WTC11 (cell line): ENCODE results near the gene UTP11. TPM values are rescaled to one million over a fixed set of nuclear protein-coding genes. Genes with fewer than 3 reads are reported as not detected.

Source experiments
- ATAC-seq: fragments of 200-7000 bp; cut with Tn5 transposase; 2 replicates; pipeline ENCODE4 v1.10.0; 2021; ENCODE audit warnings: mild to moderate bottlenecking, moderate library complexity
- CTCF ChIA-PET: fragments of 300-600 bp; sonication (Branson Sonifier 250); formaldehyde crosslinking; loops from one replicate; lab custom pipeline; 2021; ENCODE audit warnings: antibody characterized with exemption; lab: Charles Lee
- POLR2A ChIA-PET: fragments of 350-600 bp; sonication (Branson Sonifier 250); formaldehyde crosslinking; loops from one replicate; lab custom pipeline; 2021; ENCODE audit warnings: antibody characterized with exemption; lab: Charles Lee
- DNase-seq: peaks from one replicate; pipeline ENCODE4 v3.0.0; 2021; ENCODE audit warnings: low spot score
- H3K27ac Mint-ChIP-seq: 2 replicates; pipeline ENCODE4 v1.8.0; 2021; ENCODE audit warnings: mixed read lengths
- H3K27me3 Mint-ChIP-seq: 2 replicates; pipeline ENCODE4 v1.8.0; 2021; ENCODE audit warnings: low read depth, mild to moderate bottlenecking, moderate library complexity, mixed read lengths
- H3K36me3 Mint-ChIP-seq: 2 replicates; pipeline ENCODE4 v1.8.0; 2021; ENCODE audit warnings: mixed read lengths
- H3K4me1 Mint-ChIP-seq: 2 replicates; pipeline ENCODE4 v1.8.0; 2022; ENCODE audit warnings: mixed read lengths
- H3K4me3 Mint-ChIP-seq: 2 replicates; pipeline ENCODE4 v1.8.0; 2021; ENCODE audit warnings: mild to moderate bottlenecking, moderate library complexity, mixed read lengths
- H3K9me3 Mint-ChIP-seq: 2 replicates; pipeline ENCODE4 v1.8.0; 2021; ENCODE audit warnings: mixed read lengths
- CREM ChIP-seq: sonication (generic); formaldehyde crosslinking; IDR thresholded peaks from 2 replicates; pipeline ENCODE4 v1.8.1; 2022; ENCODE audit warnings: mild to moderate bottlenecking, missing genetic modification reagents, moderate library complexity
- FOXK1 ChIP-seq: sonication (generic); formaldehyde crosslinking; IDR thresholded peaks from 2 replicates; pipeline ENCODE4 v1.8.0; 2022; ENCODE audit warnings: mild to moderate bottlenecking, moderate library complexity, missing genetic modification reagents
- GABPB1 ChIP-seq: sonication (generic); formaldehyde crosslinking; IDR thresholded peaks from 2 replicates; pipeline ENCODE4 v1.8.1; 2023; ENCODE audit warnings: mild to moderate bottlenecking, missing genetic modification reagents
- GRHL2 ChIP-seq: fragments of 250-450 bp; sonication (Bioruptor Pico); IDR thresholded peaks from 2 replicates; pipeline ENCODE4 v1.8.0; 2022; ENCODE audit warnings: mild to moderate bottlenecking, moderate library complexity; ENCODE audit not compliant: insufficient replicate concordance, severe bottlenecking
- PRRX2 ChIP-seq: fragments of 250-450 bp; sonication (Bioruptor Pico); IDR thresholded peaks from 2 replicates; pipeline ENCODE4 v1.8.0; 2021; ENCODE audit warnings: mild to moderate bottlenecking
- SMAD3 ChIP-seq: sonication (generic); formaldehyde crosslinking; IDR thresholded peaks from 2 replicates; pipeline ENCODE4 v1.8.0; 2022; ENCODE audit warnings: missing genetic modification reagents, mild to moderate bottlenecking, borderline replicate concordance
- SP1 ChIP-seq: sonication (generic); formaldehyde crosslinking; conservative IDR thresholded peaks from 2 replicates; pipeline ENCODE4 v1.8.1; 2022; ENCODE audit warnings: missing genetic modification reagents
- TP53 ChIP-seq: sonication (generic); formaldehyde crosslinking; IDR thresholded peaks from 2 replicates; pipeline ENCODE4 v1.8.1; 2023; ENCODE audit warnings: mild to moderate bottlenecking, missing genetic modification reagents
- ZNF423 ChIP-seq: fragments of 250-450 bp; sonication (Bioruptor Pico); IDR thresholded peaks from 2 replicates; pipeline ENCODE4 v2.1.2; 2022; ENCODE audit warnings: mild to moderate bottlenecking, moderate library complexity
- ZNF671 ChIP-seq: fragments of 250-450 bp; sonication (Bioruptor Pico); IDR thresholded peaks from 2 replicates; pipeline ENCODE4 v1.8.0; 2021; ENCODE audit warnings: mild to moderate bottlenecking
- total RNA-seq: library from RNA; stranded (reverse); gene quantifications from 3 replicates; pipeline ENCODE4 v1.2.3, GENCODE V29; 2021
- TF ChIP-seq, protein P1 (sequence below): sonication (generic); formaldehyde crosslinking; IDR thresholded peaks from 2 replicates; pipeline ENCODE4 v1.8.0; 2022; ENCODE audit warnings: mild to moderate bottlenecking, missing genetic modification reagents
- TF ChIP-seq, protein P2 (sequence below): fragments of 250-450 bp; sonication (Bioruptor Pico); IDR thresholded peaks from 2 replicates; pipeline ENCODE4 v1.9.0; 2021; ENCODE audit warnings: mild to moderate bottlenecking
- TF ChIP-seq, protein P3 (sequence below): sonication (generic); formaldehyde crosslinking; IDR thresholded peaks from 2 replicates; pipeline ENCODE4 v1.8.1; 2023; ENCODE audit warnings: mild to moderate bottlenecking, missing genetic modification reagents, borderline replicate concordance
- TF ChIP-seq, protein P4 (sequence below): sonication (generic); formaldehyde crosslinking; IDR thresholded peaks from 2 replicates; pipeline ENCODE4 v1.8.0; 2022; ENCODE audit warnings: missing genetic modification reagents
- TF ChIP-seq, protein P5 (sequence below): sonication (generic); formaldehyde crosslinking; IDR thresholded peaks from 2 replicates; pipeline ENCODE4 v1.8.0; 2023; ENCODE audit warnings: mild to moderate bottlenecking, missing genetic modification reagents
- TF ChIP-seq, protein P6 (sequence below): sonication (generic); formaldehyde crosslinking; IDR thresholded peaks from 2 replicates; pipeline ENCODE4 v1.8.1; 2023; ENCODE audit warnings: mild to moderate bottlenecking, missing genetic modification reagents, moderate library complexity
- TF ChIP-seq, protein P7 (sequence below): fragments of 250-450 bp; sonication (Bioruptor Pico); IDR thresholded peaks from 2 replicates; pipeline ENCODE4 v1.9.0; 2021; ENCODE audit warnings: mild to moderate bottlenecking, borderline replicate concordance

UTP11 gene
- total RNA-seq, 1 experiment from 2014 or later = 42.2 TPM

DNA sequence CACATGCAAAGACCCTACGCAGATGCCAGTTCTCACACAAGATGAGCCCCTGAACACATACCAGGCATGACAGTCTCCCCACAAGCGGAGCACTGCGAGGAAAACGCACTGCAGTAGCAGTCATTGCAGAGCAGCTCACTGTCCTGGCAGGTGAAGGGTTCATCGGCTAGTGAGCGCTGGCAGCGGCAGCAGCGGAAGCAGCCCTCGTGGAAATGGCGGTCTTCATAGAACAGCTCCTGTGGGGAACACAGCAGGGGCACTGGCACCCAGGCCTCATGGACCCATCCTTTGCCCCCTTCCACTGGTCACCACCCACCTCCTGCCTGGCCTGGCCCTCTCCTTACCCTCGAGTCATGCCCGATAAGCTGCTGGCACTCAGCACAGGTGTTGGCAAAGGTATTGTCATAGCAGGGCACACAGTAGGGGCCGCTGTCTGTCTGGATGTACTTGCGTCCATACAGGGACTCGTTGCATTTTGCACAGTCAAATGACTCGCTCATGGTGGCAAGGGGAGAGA, 13.6 kb upstream of the UTP11 start:
- no peak for ATAC-seq
- Mint-ChIP-seq H3K9me3 (no peaks in the 10 kb centered on the region), H3K27me3 (no peaks in the 10 kb centered on the region), H3K36me3 (peaks cover 10% of the 10 kb centered on the region), H3K27ac (peak overlapping the region; percentile 98), H3K4me1 (peaks cover 54% of the 10 kb centered on the region), H3K4me3 (peak overlapping the region; percentile 28)
- ChIA-PET CTCF (interaction anchor here (1.5 kb wide), 1 partner anchor 20 kb away, joined by 5 read pairs; no protein-coding TSS in a partner anchor), POLR2A (interaction anchor here (0.5 kb wide), 1 partner anchor 9 kb away, joined by 3 read pairs; the partner anchor contains the start of gene SF3A3)
- DNase-seq = no peak
- TF ChIP-seq, protein P1, sequence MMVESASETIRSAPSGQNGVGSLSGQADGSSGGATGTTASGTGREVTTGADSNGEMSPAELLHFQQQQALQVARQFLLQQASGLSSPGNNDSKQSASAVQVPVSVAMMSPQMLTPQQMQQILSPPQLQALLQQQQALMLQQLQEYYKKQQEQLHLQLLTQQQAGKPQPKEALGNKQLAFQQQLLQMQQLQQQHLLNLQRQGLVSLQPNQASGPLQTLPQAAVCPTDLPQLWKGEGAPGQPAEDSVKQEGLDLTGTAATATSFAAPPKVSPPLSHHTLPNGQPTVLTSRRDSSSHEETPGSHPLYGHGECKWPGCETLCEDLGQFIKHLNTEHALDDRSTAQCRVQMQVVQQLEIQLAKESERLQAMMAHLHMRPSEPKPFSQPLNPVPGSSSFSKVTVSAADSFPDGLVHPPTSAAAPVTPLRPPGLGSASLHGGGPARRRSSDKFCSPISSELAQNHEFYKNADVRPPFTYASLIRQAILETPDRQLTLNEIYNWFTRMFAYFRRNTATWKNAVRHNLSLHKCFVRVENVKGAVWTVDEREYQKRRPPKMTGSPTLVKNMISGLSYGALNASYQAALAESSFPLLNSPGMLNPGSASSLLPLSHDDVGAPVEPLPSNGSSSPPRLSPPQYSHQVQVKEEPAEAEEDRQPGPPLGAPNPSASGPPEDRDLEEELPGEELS (CRISPR knock-in tag) = no peak
- TF ChIP-seq, protein P2, sequence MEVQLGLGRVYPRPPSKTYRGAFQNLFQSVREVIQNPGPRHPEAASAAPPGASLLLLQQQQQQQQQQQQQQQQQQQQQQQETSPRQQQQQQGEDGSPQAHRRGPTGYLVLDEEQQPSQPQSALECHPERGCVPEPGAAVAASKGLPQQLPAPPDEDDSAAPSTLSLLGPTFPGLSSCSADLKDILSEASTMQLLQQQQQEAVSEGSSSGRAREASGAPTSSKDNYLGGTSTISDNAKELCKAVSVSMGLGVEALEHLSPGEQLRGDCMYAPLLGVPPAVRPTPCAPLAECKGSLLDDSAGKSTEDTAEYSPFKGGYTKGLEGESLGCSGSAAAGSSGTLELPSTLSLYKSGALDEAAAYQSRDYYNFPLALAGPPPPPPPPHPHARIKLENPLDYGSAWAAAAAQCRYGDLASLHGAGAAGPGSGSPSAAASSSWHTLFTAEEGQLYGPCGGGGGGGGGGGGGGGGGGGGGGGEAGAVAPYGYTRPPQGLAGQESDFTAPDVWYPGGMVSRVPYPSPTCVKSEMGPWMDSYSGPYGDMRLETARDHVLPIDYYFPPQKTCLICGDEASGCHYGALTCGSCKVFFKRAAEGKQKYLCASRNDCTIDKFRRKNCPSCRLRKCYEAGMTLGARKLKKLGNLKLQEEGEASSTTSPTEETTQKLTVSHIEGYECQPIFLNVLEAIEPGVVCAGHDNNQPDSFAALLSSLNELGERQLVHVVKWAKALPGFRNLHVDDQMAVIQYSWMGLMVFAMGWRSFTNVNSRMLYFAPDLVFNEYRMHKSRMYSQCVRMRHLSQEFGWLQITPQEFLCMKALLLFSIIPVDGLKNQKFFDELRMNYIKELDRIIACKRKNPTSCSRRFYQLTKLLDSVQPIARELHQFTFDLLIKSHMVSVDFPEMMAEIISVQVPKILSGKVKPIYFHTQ = no peak
- TF ChIP-seq PRRX2 (no peak), SMAD3 (no peak), ZNF423 (CRISPR knock-in tag) (no peak), SP1 (CRISPR knock-in tag) (no peak), GABPB1 (CRISPR knock-in tag) (no peak), TP53 (no peak), FOXK1 (CRISPR knock-in tag) (no peak), GRHL2 (CRISPR knock-in tag) (no peak), ZNF671 (CRISPR knock-in tag) (no peak), CREM (CRISPR knock-in tag) (no peak)
- TF ChIP-seq, protein P3, sequence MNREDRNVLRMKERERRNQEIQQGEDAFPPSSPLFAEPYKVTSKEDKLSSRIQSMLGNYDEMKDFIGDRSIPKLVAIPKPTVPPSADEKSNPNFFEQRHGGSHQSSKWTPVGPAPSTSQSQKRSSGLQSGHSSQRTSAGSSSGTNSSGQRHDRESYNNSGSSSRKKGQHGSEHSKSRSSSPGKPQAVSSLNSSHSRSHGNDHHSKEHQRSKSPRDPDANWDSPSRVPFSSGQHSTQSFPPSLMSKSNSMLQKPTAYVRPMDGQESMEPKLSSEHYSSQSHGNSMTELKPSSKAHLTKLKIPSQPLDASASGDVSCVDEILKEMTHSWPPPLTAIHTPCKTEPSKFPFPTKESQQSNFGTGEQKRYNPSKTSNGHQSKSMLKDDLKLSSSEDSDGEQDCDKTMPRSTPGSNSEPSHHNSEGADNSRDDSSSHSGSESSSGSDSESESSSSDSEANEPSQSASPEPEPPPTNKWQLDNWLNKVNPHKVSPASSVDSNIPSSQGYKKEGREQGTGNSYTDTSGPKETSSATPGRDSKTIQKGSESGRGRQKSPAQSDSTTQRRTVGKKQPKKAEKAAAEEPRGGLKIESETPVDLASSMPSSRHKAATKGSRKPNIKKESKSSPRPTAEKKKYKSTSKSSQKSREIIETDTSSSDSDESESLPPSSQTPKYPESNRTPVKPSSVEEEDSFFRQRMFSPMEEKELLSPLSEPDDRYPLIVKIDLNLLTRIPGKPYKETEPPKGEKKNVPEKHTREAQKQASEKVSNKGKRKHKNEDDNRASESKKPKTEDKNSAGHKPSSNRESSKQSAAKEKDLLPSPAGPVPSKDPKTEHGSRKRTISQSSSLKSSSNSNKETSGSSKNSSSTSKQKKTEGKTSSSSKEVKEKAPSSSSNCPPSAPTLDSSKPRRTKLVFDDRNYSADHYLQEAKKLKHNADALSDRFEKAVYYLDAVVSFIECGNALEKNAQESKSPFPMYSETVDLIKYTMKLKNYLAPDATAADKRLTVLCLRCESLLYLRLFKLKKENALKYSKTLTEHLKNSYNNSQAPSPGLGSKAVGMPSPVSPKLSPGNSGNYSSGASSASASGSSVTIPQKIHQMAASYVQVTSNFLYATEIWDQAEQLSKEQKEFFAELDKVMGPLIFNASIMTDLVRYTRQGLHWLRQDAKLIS (CRISPR knock-in tag) = no peak
- TF ChIP-seq, protein P4, sequence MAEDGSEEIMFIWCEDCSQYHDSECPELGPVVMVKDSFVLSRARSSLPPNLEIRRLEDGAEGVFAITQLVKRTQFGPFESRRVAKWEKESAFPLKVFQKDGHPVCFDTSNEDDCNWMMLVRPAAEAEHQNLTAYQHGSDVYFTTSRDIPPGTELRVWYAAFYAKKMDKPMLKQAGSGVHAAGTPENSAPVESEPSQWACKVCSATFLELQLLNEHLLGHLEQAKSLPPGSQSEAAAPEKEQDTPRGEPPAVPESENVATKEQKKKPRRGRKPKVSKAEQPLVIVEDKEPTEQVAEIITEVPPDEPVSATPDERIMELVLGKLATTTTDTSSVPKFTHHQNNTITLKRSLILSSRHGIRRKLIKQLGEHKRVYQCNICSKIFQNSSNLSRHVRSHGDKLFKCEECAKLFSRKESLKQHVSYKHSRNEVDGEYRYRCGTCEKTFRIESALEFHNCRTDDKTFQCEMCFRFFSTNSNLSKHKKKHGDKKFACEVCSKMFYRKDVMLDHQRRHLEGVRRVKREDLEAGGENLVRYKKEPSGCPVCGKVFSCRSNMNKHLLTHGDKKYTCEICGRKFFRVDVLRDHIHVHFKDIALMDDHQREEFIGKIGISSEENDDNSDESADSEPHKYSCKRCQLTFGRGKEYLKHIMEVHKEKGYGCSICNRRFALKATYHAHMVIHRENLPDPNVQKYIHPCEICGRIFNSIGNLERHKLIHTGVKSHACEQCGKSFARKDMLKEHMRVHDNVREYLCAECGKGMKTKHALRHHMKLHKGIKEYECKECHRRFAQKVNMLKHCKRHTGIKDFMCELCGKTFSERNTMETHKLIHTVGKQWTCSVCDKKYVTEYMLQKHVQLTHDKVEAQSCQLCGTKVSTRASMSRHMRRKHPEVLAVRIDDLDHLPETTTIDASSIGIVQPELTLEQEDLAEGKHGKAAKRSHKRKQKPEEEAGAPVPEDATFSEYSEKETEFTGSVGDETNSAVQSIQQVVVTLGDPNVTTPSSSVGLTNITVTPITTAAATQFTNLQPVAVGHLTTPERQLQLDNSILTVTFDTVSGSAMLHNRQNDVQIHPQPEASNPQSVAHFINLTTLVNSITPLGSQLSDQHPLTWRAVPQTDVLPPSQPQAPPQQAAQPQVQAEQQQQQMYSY (CRISPR knock-in tag) = no peak
- TF ChIP-seq, protein P5, sequence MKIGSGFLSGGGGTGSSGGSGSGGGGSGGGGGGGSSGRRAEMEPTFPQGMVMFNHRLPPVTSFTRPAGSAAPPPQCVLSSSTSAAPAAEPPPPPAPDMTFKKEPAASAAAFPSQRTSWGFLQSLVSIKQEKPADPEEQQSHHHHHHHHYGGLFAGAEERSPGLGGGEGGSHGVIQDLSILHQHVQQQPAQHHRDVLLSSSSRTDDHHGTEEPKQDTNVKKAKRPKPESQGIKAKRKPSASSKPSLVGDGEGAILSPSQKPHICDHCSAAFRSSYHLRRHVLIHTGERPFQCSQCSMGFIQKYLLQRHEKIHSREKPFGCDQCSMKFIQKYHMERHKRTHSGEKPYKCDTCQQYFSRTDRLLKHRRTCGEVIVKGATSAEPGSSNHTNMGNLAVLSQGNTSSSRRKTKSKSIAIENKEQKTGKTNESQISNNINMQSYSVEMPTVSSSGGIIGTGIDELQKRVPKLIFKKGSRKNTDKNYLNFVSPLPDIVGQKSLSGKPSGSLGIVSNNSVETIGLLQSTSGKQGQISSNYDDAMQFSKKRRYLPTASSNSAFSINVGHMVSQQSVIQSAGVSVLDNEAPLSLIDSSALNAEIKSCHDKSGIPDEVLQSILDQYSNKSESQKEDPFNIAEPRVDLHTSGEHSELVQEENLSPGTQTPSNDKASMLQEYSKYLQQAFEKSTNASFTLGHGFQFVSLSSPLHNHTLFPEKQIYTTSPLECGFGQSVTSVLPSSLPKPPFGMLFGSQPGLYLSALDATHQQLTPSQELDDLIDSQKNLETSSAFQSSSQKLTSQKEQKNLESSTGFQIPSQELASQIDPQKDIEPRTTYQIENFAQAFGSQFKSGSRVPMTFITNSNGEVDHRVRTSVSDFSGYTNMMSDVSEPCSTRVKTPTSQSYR = no peak
- TF ChIP-seq, protein P6, sequence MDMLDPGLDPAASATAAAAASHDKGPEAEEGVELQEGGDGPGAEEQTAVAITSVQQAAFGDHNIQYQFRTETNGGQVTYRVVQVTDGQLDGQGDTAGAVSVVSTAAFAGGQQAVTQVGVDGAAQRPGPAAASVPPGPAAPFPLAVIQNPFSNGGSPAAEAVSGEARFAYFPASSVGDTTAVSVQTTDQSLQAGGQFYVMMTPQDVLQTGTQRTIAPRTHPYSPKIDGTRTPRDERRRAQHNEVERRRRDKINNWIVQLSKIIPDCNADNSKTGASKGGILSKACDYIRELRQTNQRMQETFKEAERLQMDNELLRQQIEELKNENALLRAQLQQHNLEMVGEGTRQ = no peak
- TF ChIP-seq, protein P7, sequence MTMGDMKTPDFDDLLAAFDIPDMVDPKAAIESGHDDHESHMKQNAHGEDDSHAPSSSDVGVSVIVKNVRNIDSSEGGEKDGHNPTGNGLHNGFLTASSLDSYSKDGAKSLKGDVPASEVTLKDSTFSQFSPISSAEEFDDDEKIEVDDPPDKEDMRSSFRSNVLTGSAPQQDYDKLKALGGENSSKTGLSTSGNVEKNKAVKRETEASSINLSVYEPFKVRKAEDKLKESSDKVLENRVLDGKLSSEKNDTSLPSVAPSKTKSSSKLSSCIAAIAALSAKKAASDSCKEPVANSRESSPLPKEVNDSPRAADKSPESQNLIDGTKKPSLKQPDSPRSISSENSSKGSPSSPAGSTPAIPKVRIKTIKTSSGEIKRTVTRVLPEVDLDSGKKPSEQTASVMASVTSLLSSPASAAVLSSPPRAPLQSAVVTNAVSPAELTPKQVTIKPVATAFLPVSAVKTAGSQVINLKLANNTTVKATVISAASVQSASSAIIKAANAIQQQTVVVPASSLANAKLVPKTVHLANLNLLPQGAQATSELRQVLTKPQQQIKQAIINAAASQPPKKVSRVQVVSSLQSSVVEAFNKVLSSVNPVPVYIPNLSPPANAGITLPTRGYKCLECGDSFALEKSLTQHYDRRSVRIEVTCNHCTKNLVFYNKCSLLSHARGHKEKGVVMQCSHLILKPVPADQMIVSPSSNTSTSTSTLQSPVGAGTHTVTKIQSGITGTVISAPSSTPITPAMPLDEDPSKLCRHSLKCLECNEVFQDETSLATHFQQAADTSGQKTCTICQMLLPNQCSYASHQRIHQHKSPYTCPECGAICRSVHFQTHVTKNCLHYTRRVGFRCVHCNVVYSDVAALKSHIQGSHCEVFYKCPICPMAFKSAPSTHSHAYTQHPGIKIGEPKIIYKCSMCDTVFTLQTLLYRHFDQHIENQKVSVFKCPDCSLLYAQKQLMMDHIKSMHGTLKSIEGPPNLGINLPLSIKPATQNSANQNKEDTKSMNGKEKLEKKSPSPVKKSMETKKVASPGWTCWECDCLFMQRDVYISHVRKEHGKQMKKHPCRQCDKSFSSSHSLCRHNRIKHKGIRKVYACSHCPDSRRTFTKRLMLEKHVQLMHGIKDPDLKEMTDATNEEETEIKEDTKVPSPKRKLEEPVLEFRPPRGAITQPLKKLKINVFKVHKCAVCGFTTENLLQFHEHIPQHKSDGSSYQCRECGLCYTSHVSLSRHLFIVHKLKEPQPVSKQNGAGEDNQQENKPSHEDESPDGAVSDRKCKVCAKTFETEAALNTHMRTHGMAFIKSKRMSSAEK (CRISPR knock-in tag) = no peak
